Ovary (tissue), 9 donors: ENCODE measurements around the gene ADGRG3. TPM values are rescaled to one million over a fixed set of nuclear protein-coding genes. Genes with fewer than 3 reads are reported as not detected.

Source experiments
- DNase-seq, 5 donors: peaks; one replicate each; pipeline ENCODE4 v3.0.0-alpha.2; 2019 to 2020
- H3K27ac ChIP-seq, 2 donors: fragments of 200-600 bp; one replicate each; pipeline versions ENCODE4 v1.5.1 to v1.8.0; 2019 to 2022
- H3K27me3 ChIP-seq: fragments of 200-600 bp; one replicate; pipeline ENCODE4 v1.8.0; 2022
- H3K36me3 ChIP-seq: fragments of 200-600 bp; sonication (generic); one replicate; pipeline ENCODE4 v1.5.1; 2019
- H3K4me1 ChIP-seq: one replicate; pipeline ENCODE4 v1.8.1; 2013; ENCODE audit warnings: mild to moderate bottlenecking, moderate library complexity; ENCODE audit not compliant: insufficient read depth
- H3K4me3 ChIP-seq: fragments of 200-600 bp; sonication (generic); one replicate; pipeline ENCODE4 v1.5.1; 2017
- H3K9me3 ChIP-seq, 2 donors: fragments of 200-600 bp in 1 of 2; sonication (generic) in 1 of 2; one replicate each; pipeline versions ENCODE4 v1.5.1 to v1.8.1; 2013 to 2019; ENCODE audit warnings: mild to moderate bottlenecking in 1 of 2, moderate library complexity in 1 of 2
- EP300 ChIP-seq: sonication (generic); formaldehyde crosslinking; IDR thresholded peaks from one replicate; pipeline ENCODE4 v1.6.1; 2017; ENCODE audit warnings: antibody characterized with exemption
- POLR2A ChIP-seq: fragments of 450-650 bp; IDR thresholded peaks from one replicate; pipeline ENCODE4 v1.6.1; 2017; ENCODE audit warnings: antibody characterized with exemption, mild to moderate bottlenecking, moderate library complexity
- WGBS, 3 donors: extraction: QIAGEN DNeasy Blood & Tissue Kit in 1 of 3; methylation state at CpG; one replicate each; pipeline versions ENCODE4 v1.1.5 to v1.1.7; 2013 to 2017; 5-methylcytosine and 5-hydroxymethylcytosine counted together
- intact Hi-C, 4 donors: fragments of 100-400 bp; cut with DNase I; formaldehyde crosslinking; loops; one replicate each; pipeline versions ENCODE4 v1.11.0 to v1.15.1; 2022 to 2023
- polyA plus RNA-seq, 2 donors: library from polyadenylated mRNA; stranded (reverse); fragments of 200-250 nt in 1 of 2; fragments of 350-450 nt in 1 of 2; fragmentation: Illumina TruSeq in 1 of 2; extraction: RNeasy Lipid Tissue Mini Kit (QIAGEN cat#74804) in 1 of 2; gene quantifications; one replicate each; pipeline ENCODE4 v1.2.3, GENCODE V29; 2013 to 2014
- total RNA-seq, 7 donors: library from RNA; depleted of rRNA in 2 of 7; stranded (reverse); fragments of >200 nt in 2 of 7; fragmentation: NEBNext Ultra II Directional in 3 of 7; extraction: Animal tissue kit (Norgen Biotek cat#: 25700) in 3 of 7; gene quantifications; one replicate each; pipeline versions ENCODE4 v1.1.0 to v1.2.4, GENCODE V29; 2016 to 2023
- TF ChIP-seq, protein P1 (sequence below), 3 donors: fragments of 450-650 bp in 2 of 3; fragments of 200-600 bp in 1 of 3; IDR thresholded peaks; one replicate each; pipeline versions ENCODE4 v1.5.1 to v1.8.0; 2016 to 2022; ENCODE audit warnings: antibody characterized with exemption in 3 of 3, mild to moderate bottlenecking in 1 of 3
- donor health status: DM: no; HTN: no; CAD: no; lungs with moderate emphysema.
- donor health status: DM: no; HTN: no; CAD: no.
- donor health status: Bipolar disorder and iron deficiency.
- donor health status: DM: yes; HTN: yes; CAD: no.
- donor health status: DM: no; HTN: no; CAD: no.
- donor health status: DM: yes; HTN: yes; CAD: no.

ADGRG3 gene
- total and polyA plus RNA-seq, 9 donors: 0.40 to 1.7 (median 0.92) TPM

DNA sequence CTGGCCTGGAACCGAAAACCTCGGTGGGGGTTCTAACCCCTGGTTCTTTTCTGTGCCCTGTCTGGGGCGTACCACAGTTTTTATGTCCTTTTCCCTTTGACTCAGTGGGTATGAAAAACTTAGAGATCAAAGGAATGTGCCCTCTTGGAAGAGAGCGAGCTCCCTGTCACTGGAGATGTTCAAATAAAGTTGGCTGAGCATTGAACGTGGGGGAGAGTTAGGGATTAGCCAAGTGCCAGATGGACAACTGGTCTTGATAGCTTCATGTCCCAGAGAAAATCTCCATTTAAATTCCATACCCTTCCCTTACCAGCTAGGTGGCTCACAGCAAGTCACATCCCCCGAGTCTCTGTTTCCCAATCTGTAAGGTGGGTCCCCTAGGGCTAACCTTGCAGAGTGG lies 30.1 kb upstream of the ADGRG3 start:
- 70 to 82% (median 72%) methylated on average over 6 of the region's 6 CpGs for whole genome bisulfite sequencing, 3 donors
- no peak for TF ChIP-seq EP300
- TF ChIP-seq, protein P1, sequence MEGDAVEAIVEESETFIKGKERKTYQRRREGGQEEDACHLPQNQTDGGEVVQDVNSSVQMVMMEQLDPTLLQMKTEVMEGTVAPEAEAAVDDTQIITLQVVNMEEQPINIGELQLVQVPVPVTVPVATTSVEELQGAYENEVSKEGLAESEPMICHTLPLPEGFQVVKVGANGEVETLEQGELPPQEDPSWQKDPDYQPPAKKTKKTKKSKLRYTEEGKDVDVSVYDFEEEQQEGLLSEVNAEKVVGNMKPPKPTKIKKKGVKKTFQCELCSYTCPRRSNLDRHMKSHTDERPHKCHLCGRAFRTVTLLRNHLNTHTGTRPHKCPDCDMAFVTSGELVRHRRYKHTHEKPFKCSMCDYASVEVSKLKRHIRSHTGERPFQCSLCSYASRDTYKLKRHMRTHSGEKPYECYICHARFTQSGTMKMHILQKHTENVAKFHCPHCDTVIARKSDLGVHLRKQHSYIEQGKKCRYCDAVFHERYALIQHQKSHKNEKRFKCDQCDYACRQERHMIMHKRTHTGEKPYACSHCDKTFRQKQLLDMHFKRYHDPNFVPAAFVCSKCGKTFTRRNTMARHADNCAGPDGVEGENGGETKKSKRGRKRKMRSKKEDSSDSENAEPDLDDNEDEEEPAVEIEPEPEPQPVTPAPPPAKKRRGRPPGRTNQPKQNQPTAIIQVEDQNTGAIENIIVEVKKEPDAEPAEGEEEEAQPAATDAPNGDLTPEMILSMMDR (IDR thresholded peaks at IDR 0.05): no peak
- no peak for TF ChIP-seq POLR2A
- no peaks in the 10 kb centered on the region for H3K36me3 ChIP-seq
- H3K9me3 ChIP-seq: no peaks in the 10 kb centered on the region
- H3K4me1 ChIP-seq: no peaks in the 10 kb centered on the region
- H3K4me3 ChIP-seq: no peak overlapping the region
- H3K27ac ChIP-seq: no peak overlapping the region
- no peak for DNase-seq
- no peaks in the 10 kb centered on the region for H3K27me3 ChIP-seq
- intact Hi-C loops: no loop called here

DNA sequence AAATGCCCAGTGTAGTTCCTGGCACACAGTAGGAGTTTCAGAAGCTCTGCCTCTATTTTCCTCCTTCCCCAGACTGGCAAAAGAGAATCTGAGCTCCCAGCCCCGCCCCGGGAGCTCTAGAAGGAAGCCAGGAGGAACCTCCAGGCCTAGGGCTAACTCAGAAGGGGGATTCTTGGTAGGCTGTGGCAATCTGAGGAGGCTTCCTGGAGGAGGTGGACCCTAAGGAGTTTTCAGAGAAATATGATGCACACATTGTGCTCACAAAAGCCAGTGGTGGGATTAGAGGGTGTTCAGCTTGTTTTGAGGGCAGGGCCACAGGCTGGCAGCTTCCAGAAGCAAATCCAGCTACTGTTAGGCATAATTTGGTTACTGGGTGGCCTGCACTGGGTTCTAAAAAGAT lies 29.7 kb upstream of the ADGRG3 start:
- DNase-seq: no peak
- no peaks in the 10 kb centered on the region for H3K36me3 ChIP-seq
- H3K9me3 ChIP-seq: no peaks in the 10 kb centered on the region
- no peak overlapping the region for H3K4me3 ChIP-seq
- no peaks in the 10 kb centered on the region for H3K27me3 ChIP-seq
- TF ChIP-seq EP300 (no peak), POLR2A (no peak)
- TF ChIP-seq, protein P1 (IDR thresholded peaks at IDR 0.05): no peak
- no peaks in the 10 kb centered on the region for H3K4me1 ChIP-seq
- no peak overlapping the region for H3K27ac ChIP-seq
- intact Hi-C loops: no loop called here
- 76 to 89% (median 78%) methylated on average over 2 of the region's 2 CpGs for WGBS, 3 donors

DNA sequence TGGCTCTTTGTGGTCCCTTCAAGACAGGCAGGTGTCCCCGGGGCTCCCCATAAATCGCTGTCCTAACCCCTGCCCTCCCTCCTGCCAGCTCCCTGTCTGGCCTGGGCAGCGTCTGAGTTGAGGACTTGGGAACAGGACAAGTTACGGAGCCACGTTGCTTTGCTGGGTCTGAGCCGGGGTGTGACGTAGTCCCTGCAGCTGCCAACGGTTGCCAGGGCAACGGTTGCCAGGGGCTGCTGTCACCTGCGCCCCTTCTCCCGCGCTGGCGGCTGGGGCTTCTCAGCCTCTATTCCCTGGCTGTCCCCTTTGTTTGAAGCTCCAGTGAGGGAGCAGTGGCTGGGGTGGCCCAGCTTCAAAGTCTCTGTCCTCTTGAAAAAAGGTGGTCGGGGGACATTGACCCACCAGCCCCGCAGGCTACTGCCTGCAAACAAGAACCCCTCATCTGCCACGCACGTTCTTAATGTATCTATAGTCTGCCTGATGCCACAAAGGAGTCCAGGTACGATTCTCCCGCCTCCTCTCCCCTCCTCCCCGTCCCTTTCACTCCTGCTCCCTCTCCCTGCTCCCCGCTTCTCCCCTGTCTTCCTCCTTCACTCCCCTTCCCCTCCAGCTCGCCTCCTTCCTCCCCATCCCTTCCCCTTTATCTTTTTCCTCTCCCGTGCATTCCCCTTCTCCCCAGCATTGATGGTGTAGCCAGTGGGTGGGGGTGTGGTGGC lies 28.8 kb upstream of the ADGRG3 start:
- no peaks in the 10 kb centered on the region for H3K36me3 ChIP-seq
- H3K4me3 ChIP-seq: no peak overlapping the region
- no peaks in the 10 kb centered on the region for H3K4me1 ChIP-seq
- no peaks in the 10 kb centered on the region for H3K27me3 ChIP-seq
- H3K9me3 ChIP-seq: no peaks in the 10 kb centered on the region
- TF ChIP-seq, protein P1 (IDR thresholded peaks at IDR 0.05): no peak
- TF ChIP-seq EP300: no peak
- intact Hi-C loops: no loop called here
- no peak overlapping the region for H3K27ac ChIP-seq
- DNase-seq: peak in 3 of 5 donors; percentile 30 to 57 (median 35)
- WGBS, 3 donors: 34 to 48% (median 34%) methylated on average over 22 to 23 of the region's 23 CpGs

DNA sequence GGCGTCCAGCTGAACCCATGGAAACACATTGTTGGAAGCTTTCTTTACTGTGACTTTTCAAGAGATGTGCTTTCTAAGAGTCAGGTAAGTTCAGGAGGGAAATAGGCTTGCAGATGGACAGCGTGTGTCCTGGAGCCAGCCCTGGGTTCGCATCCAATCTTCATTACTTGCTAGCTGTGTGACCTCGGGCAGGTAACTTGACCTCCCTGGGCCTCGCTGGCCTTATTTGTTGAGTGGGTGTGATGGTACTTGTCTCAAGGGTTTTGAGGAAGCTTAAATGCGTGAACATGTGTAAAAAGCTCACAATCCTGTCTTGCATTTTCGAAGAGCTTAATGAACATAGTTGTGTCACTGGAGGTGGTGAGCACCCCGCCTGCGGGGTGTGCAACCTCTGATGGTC lies 27.9 kb upstream of the ADGRG3 start:
- H3K4me1 ChIP-seq: no peaks in the 10 kb centered on the region
- WGBS, 3 donors: 89 to 93% (median 91%) methylated on average over 9 of the region's 9 CpGs

More for the DNA sequence above, 27.9 kb upstream of the ADGRG3 start:
- intact Hi-C loops: no loop called here
- H3K27ac ChIP-seq: no peak overlapping the region
- H3K4me3 ChIP-seq: no peak overlapping the region
- DNase-seq: no peak
- no peaks in the 10 kb centered on the region for H3K36me3 ChIP-seq
- TF ChIP-seq, protein P1 (IDR thresholded peaks at IDR 0.05): no peak
- no peak for TF ChIP-seq EP300
- no peak for TF ChIP-seq POLR2A
- H3K9me3 ChIP-seq: no peaks in the 10 kb centered on the region
- H3K27me3 ChIP-seq: no peaks in the 10 kb centered on the region
